A549 (cell line): ENCODE results near the gene FBN2. TPM values are rescaled to one million over a fixed set of nuclear protein-coding genes. Genes with fewer than 3 reads are reported as not detected.

Source experiments
- ATAC-seq, 2 experiments: fragments of 200-7000 bp in 1 of 2; fragments of >200 bp in 1 of 2; cut with Nextera tagmentation in 1 of 2; cut with Tn5 transposase in 1 of 2; 3 replicates each; pipeline versions ENCODE4 v1.8.0 to v1.9.1; 2018 to 2020; ENCODE audit warnings: mild to moderate bottlenecking in 1 of 2, moderate library complexity in 1 of 2
- CTCF ChIA-PET: fragments of 300-600 bp; sonication (Branson Sonifier 250); formaldehyde crosslinking; extraction: SDS; loops from one replicate; lab custom pipeline; 2021; ENCODE audit warnings: antibody characterized with exemption, inconsistent platforms; lab: Yijun Ruan, JAX
- POLR2A ChIA-PET: fragments of 350-600 bp; formaldehyde crosslinking; extraction: SDS; loops from one replicate; lab custom pipeline; 2021; ENCODE audit warnings: antibody characterized with exemption, inconsistent platforms; lab: Yijun Ruan, JAX
- DNase-seq, 2 experiments: peaks; one replicate each; pipeline versions ENCODE4 v3.0.0 to v3.0.0-alpha.2; 2011 to 2016; ENCODE audit warnings: low read depth in 1 of 2, low spot score in 1 of 2
- FAIRE-seq: peaks from 2 replicates; lab custom pipeline; 2011; peaks lifted over from hg19 to GRCh38; lab: Jason Lieb, UNC
- H3K27ac ChIP-seq, 2 experiments: fragments of >200 bp; sonication (Bioruptor Twin); formaldehyde crosslinking; 3 replicates each; pipeline ENCODE4 v1.5.1; 2016 to 2017
- H3K4me1 ChIP-seq: fragments of >200 bp; sonication (Bioruptor Twin); formaldehyde crosslinking; 3 replicates; pipeline ENCODE4 v1.6.1; 2016
- H3K4me2 ChIP-seq: fragments of >200 bp; sonication (Bioruptor Twin); formaldehyde crosslinking; 3 replicates; pipeline ENCODE4 v1.6.1; 2016
- H3K4me3 ChIP-seq: fragments of >200 bp; sonication (Bioruptor Twin); formaldehyde crosslinking; 3 replicates; pipeline ENCODE4 v1.5.1; 2016
- H3K9me3 ChIP-seq: fragments of >200 bp; sonication (Bioruptor Twin); formaldehyde crosslinking; 3 replicates; pipeline ENCODE4 v1.6.1; 2016
- ATOH8 ChIP-seq: fragments of 250-450 bp; sonication (Bioruptor Pico); IDR thresholded peaks from 2 replicates; pipeline ENCODE4 v1.5.0; 2020; ENCODE audit warnings: low read depth, mild to moderate bottlenecking, moderate library complexity
- BCL3 ChIP-seq: fragments of >200 bp; sonication (Bioruptor Twin); formaldehyde crosslinking; IDR thresholded peaks from 3 replicates; pipeline ENCODE4 v1.6.1; 2016
- BHLHE40 ChIP-seq: IDR thresholded peaks from 2 replicates; pipeline ENCODE4 v1.6.1; 2012; ENCODE audit warnings: low read depth, low read length, inconsistent platforms
- CBX2 ChIP-seq: fragments of 200-600 bp; sonication (generic); IDR thresholded peaks from 2 replicates; pipeline ENCODE4 v1.6.1; 2016; ENCODE audit warnings: low read depth, mild to moderate bottlenecking, borderline replicate concordance
- CBX8 ChIP-seq: fragments of 200-600 bp; sonication (generic); IDR thresholded peaks from 2 replicates; pipeline ENCODE4 v1.6.1; 2016
- CHD2 ChIP-seq: fragments of 150-350 bp; IDR thresholded peaks from 2 replicates; pipeline ENCODE4 v1.6.1; 2014; ENCODE audit warnings: low read length; ENCODE audit not compliant: partially characterized antibody
- CHD4 ChIP-seq: fragments of 200-600 bp; sonication (generic); IDR thresholded peaks from 2 replicates; pipeline ENCODE4 v1.6.1; 2016; ENCODE audit warnings: antibody characterized with exemption, mild to moderate bottlenecking, borderline replicate concordance
- E2F6 ChIP-seq: IDR thresholded peaks from 2 replicates; pipeline ENCODE4 v1.6.1; 2012; ENCODE audit warnings: low read depth, borderline replicate concordance
- EHF ChIP-seq: fragments of 250-450 bp; sonication (Bioruptor Pico); IDR thresholded peaks from 2 replicates; pipeline ENCODE4 v1.5.0; 2020; ENCODE audit warnings: mild to moderate bottlenecking
- EHMT2 ChIP-seq: fragments of 200-600 bp; sonication (generic); IDR thresholded peaks from 2 replicates; pipeline ENCODE4 v1.6.1; 2016; ENCODE audit warnings: antibody characterized with exemption, low read depth, mild to moderate bottlenecking, moderate library complexity
- EP300 ChIP-seq, 2 experiments: fragments of >200 bp; sonication (Bioruptor Twin); formaldehyde crosslinking; IDR thresholded peaks; 2 replicates in 1 of 2; 3 replicates in 1 of 2; pipeline ENCODE4 v1.6.1; 2016 to 2017
- FOSB ChIP-seq: fragments of 250-450 bp; sonication (Bioruptor Pico); IDR thresholded peaks from 2 replicates; pipeline ENCODE4 v1.5.0; 2020; ENCODE audit warnings: mild to moderate bottlenecking, moderate library complexity
- FOXS1 ChIP-seq: fragments of 250-450 bp; sonication (Bioruptor Pico); IDR thresholded peaks from 2 replicates; pipeline ENCODE4 v1.5.0; 2020; ENCODE audit warnings: mild to moderate bottlenecking, moderate library complexity
- GATA3 ChIP-seq: IDR thresholded peaks from 2 replicates; pipeline ENCODE4 v1.6.1; 2012; ENCODE audit warnings: borderline replicate concordance
- HDAC2 ChIP-seq: fragments of 200-600 bp; sonication (generic); IDR thresholded peaks from 2 replicates; pipeline ENCODE4 v1.6.1; 2016
- HEYL ChIP-seq: fragments of 250-450 bp; sonication (Bioruptor Pico); IDR thresholded peaks from 2 replicates; pipeline ENCODE4 v1.8.0; 2021; ENCODE audit warnings: mild to moderate bottlenecking, moderate library complexity
- HOXA7 ChIP-seq: fragments of 250-450 bp; sonication (Bioruptor Pico); IDR thresholded peaks from 2 replicates; pipeline ENCODE4 v1.5.0; 2020; ENCODE audit warnings: mild to moderate bottlenecking, moderate library complexity
- HOXB5 ChIP-seq: fragments of 250-450 bp; sonication (Bioruptor Pico); IDR thresholded peaks from 2 replicates; pipeline ENCODE4 v1.5.0; 2020; ENCODE audit warnings: mild to moderate bottlenecking, moderate library complexity
- JUN ChIP-seq, 2 experiments: fragments of >200 bp; sonication (Bioruptor Twin); formaldehyde crosslinking; IDR thresholded peaks; 2 replicates in 1 of 2; 3 replicates in 1 of 2; pipeline ENCODE4 v1.6.1; 2016 to 2017
- KDM1A ChIP-seq: fragments of 200-600 bp; sonication (generic); IDR thresholded peaks from 2 replicates; pipeline ENCODE4 v1.6.1; 2016; ENCODE audit warnings: low read depth, mild to moderate bottlenecking
- KDM5A ChIP-seq: fragments of 200-600 bp; sonication (generic); IDR thresholded peaks from 2 replicates; pipeline ENCODE4 v1.6.1; 2016; ENCODE audit warnings: antibody characterized with exemption, mild to moderate bottlenecking
- MAFK ChIP-seq: fragments of 450-650 bp; IDR thresholded peaks from 2 replicates; pipeline ENCODE4 v1.6.1; 2014; ENCODE audit not compliant: partially characterized antibody
- NFE2L2 ChIP-seq: fragments of 150-350 bp; conservative IDR thresholded peaks from 2 replicates; pipeline ENCODE4 v1.6.1; 2014; ENCODE audit warnings: low read length
- NPAS2 ChIP-seq: fragments of 250-450 bp; sonication (Bioruptor Pico); IDR thresholded peaks from 2 replicates; pipeline ENCODE4 v1.8.0; 2022; ENCODE audit warnings: mild to moderate bottlenecking, moderate library complexity, borderline replicate concordance
- NR3C1 ChIP-seq: fragments of >200 bp; sonication (Bioruptor Twin); formaldehyde crosslinking; IDR thresholded peaks from 3 replicates; pipeline ENCODE4 v1.6.1; 2017
- PHF8 ChIP-seq: fragments of 200-600 bp; sonication (generic); IDR thresholded peaks from 2 replicates; pipeline ENCODE4 v1.6.1; 2016; ENCODE audit warnings: low read depth, mild to moderate bottlenecking, antibody characterized with exemption, moderate library complexity, borderline replicate concordance
- RAD21 ChIP-seq, 2 experiments: fragments of >200 bp in 1 of 2; sonication (Bioruptor Twin) in 1 of 2; formaldehyde crosslinking in 1 of 2; IDR thresholded peaks in 1 of 2; conservative IDR thresholded peaks in 1 of 2; 2 replicates in 1 of 2; 3 replicates in 1 of 2; pipeline ENCODE4 v1.6.1; 2012 to 2018; ENCODE audit warnings: inconsistent platforms in 1 of 2
- RARB ChIP-seq: fragments of 250-450 bp; sonication (Bioruptor Pico); IDR thresholded peaks from 2 replicates; pipeline ENCODE4 v1.8.0; 2021; ENCODE audit warnings: mild to moderate bottlenecking, moderate library complexity
- RCOR1 ChIP-seq: fragments of 150-350 bp; IDR thresholded peaks from 2 replicates; pipeline ENCODE4 v1.6.1; 2014; ENCODE audit warnings: antibody characterized with exemption, low read length, low read depth
- RFX5 ChIP-seq: fragments of 450-650 bp; IDR thresholded peaks from 2 replicates; pipeline ENCODE4 v1.7.1; 2014; ENCODE audit warnings: antibody characterized with exemption, mild to moderate bottlenecking, moderate library complexity
- RNF2 ChIP-seq: fragments of 200-600 bp; sonication (generic); IDR thresholded peaks from 2 replicates; pipeline ENCODE4 v1.6.1; 2016; ENCODE audit warnings: low read depth, mild to moderate bottlenecking, antibody characterized with exemption, moderate library complexity, borderline replicate concordance
- SREBF2 ChIP-seq: fragments of 450-650 bp; IDR thresholded peaks from 2 replicates; pipeline ENCODE4 v1.6.1; 2014; ENCODE audit warnings: mild to moderate bottlenecking, moderate library complexity
- TFCP2L1 ChIP-seq: fragments of 250-450 bp; sonication (Bioruptor Pico); IDR thresholded peaks from 2 replicates; pipeline ENCODE4 v1.5.0; 2021; ENCODE audit warnings: mild to moderate bottlenecking
- TP53 ChIP-seq: fragments of 250-450 bp; sonication (Bioruptor Pico); IDR thresholded peaks from 2 replicates; pipeline ENCODE4 v1.5.0; 2021; ENCODE audit warnings: mild to moderate bottlenecking, moderate library complexity
- ZNF302 ChIP-seq: fragments of 250-450 bp; sonication (Bioruptor Pico); IDR thresholded peaks from 2 replicates; pipeline ENCODE4 v1.9.0; 2021; ENCODE audit warnings: inconsistent platforms, mild to moderate bottlenecking, moderate library complexity
- ZSCAN20 ChIP-seq: fragments of 250-450 bp; sonication (Bioruptor Pico); IDR thresholded peaks from 2 replicates; pipeline ENCODE4 v1.8.0; 2022; ENCODE audit warnings: mild to moderate bottlenecking, moderate library complexity
- WGBS: methylation state at CpG from one replicate; pipeline ENCODE4 v1.1.6; 2017; ENCODE audit errors: missing lambda C conversion rate; 5-methylcytosine and 5-hydroxymethylcytosine counted together
- polyA plus RNA-seq, 4 experiments: library from polyadenylated mRNA; depleted of rRNA in 3 of 4; stranded (reverse); fragments of >200 nt; fragmentation: RNase III in 1 of 4; extraction: RNeasy Plus Mini Kit Qiagen cat#74134 plus additional on column Dnase treatment in 1 of 4; gene quantifications; 2 replicates in 3 of 4; 3 replicates in 1 of 4; pipeline ENCODE4 v1.2.3, GENCODE V29; 2011 to 2017
- TF ChIP-seq, protein P1 (sequence below): fragments of >200 bp; sonication (Bioruptor Twin); formaldehyde crosslinking; IDR thresholded peaks from 3 replicates; pipeline ENCODE4 v1.5.1; 2016
- TF ChIP-seq, protein P2 (sequence below): IDR thresholded peaks from 2 replicates; pipeline ENCODE4 v1.6.1; 2012
- TF ChIP-seq, protein P3 (sequence below): fragments of 150-350 bp; IDR thresholded peaks from 2 replicates; pipeline ENCODE4 v1.6.1; 2014; ENCODE audit warnings: low read depth, mild to moderate bottlenecking, low read length

Gene FBN2
- polyA plus RNA-seq, 2 of the 4 experiments (the other 2 are of a cell fraction), result 22.2 to 22.7 TPM

- POLR2A ChIA-PET, result interaction anchor here (1.7 kb wide), 1 partner anchor 41 kb away, joined by 7 read pairs; the partner anchor contains the start of gene FBN2
- DNase-seq (peak; percentile 40 to 61), ATAC-seq (peak; percentile 71 to 89), FAIRE-seq (peak; percentile 95)
- 0 out of 3 replicates have a peak, but pooled peaks cover 4% of the 10 kb centered on the region for H3K9me3 ChIP-seq
- H3K4me1 ChIP-seq, result peaks cover 27% of the 10 kb centered on the region
- H3K4me3 ChIP-seq, result no peak overlapping the region
- CTCF ChIA-PET, result interaction anchor here (0.6 kb wide), 1 partner anchor 1898 kb away, joined by 4 read pairs; no protein-coding TSS in a partner anchor
- peak overlapping the region; percentile 70 to 88 for H3K27ac ChIP-seq
- H3K4me2 ChIP-seq, result peak overlapping the region; percentile 73
- 0% methylated on average over 3 of the region's 3 CpGs for WGBS
- TF ChIP-seq RARB (CRISPR knock-in tag), result no peak
- TF ChIP-seq MAFK, result no peak
- TF ChIP-seq ZSCAN20, result no peak
- TF ChIP-seq, protein P1, sequence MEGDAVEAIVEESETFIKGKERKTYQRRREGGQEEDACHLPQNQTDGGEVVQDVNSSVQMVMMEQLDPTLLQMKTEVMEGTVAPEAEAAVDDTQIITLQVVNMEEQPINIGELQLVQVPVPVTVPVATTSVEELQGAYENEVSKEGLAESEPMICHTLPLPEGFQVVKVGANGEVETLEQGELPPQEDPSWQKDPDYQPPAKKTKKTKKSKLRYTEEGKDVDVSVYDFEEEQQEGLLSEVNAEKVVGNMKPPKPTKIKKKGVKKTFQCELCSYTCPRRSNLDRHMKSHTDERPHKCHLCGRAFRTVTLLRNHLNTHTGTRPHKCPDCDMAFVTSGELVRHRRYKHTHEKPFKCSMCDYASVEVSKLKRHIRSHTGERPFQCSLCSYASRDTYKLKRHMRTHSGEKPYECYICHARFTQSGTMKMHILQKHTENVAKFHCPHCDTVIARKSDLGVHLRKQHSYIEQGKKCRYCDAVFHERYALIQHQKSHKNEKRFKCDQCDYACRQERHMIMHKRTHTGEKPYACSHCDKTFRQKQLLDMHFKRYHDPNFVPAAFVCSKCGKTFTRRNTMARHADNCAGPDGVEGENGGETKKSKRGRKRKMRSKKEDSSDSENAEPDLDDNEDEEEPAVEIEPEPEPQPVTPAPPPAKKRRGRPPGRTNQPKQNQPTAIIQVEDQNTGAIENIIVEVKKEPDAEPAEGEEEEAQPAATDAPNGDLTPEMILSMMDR, result no peak
- TF ChIP-seq BCL3, result peak; percentile 86; the same call in 1 of the 3 replicates
- no peak for TF ChIP-seq NPAS2 (CRISPR knock-in tag)
- no peak for TF ChIP-seq NR3C1
- TF ChIP-seq TP53 (CRISPR knock-in tag), result no peak
- TF ChIP-seq, protein P2, sequence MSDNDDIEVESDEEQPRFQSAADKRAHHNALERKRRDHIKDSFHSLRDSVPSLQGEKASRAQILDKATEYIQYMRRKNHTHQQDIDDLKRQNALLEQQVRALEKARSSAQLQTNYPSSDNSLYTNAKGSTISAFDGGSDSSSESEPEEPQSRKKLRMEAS, result 0 out of 2 replicates have a peak, but pooled peaks have one; percentile 20
- TF ChIP-seq ZNF302 (CRISPR knock-in tag), result no peak
- no peak for TF ChIP-seq E2F6
- no peak for TF ChIP-seq TFCP2L1 (CRISPR knock-in tag)
- peak in 1 of 2 experiments; percentile 69; a peak in 1 of 5 replicates for TF ChIP-seq JUN (IDR thresholded peaks at IDR 0.05)
- TF ChIP-seq HOXB5 (CRISPR knock-in tag), result no peak
- no peak for TF ChIP-seq CBX2
- no peak for TF ChIP-seq NFE2L2
- no peak for TF ChIP-seq HDAC2
- no peak for TF ChIP-seq HEYL (CRISPR knock-in tag)
- TF ChIP-seq ATOH8 (CRISPR knock-in tag), result no peak
- TF ChIP-seq RAD21 (conservative IDR thresholded peaks at IDR 0.05 in 1 of 2, IDR thresholded peaks at IDR 0.05 in 1 of 2), result peak in 1 of 2 experiments; percentile 3; a peak in 1 of 5 replicates
- TF ChIP-seq EHMT2, result no peak
- no peak for TF ChIP-seq KDM5A
- no peak for TF ChIP-seq RCOR1
- no peak for TF ChIP-seq FOSB (CRISPR knock-in tag)
- TF ChIP-seq KDM1A, result no peak
- TF ChIP-seq GATA3, result peak; percentile 97
- no peak for TF ChIP-seq FOXS1 (CRISPR knock-in tag)
- no peak for TF ChIP-seq SREBF2
- TF ChIP-seq CHD4, result no peak
- no peak for TF ChIP-seq HOXA7 (CRISPR knock-in tag)
- TF ChIP-seq BHLHE40, result no peak
- no peak for TF ChIP-seq CBX8
- no peak for TF ChIP-seq CHD2
- TF ChIP-seq RNF2, result no peak
- no peak for TF ChIP-seq EHF (CRISPR knock-in tag)
- peak; percentile 45 to 79; a peak in 3 of 5 replicates for TF ChIP-seq EP300 (IDR thresholded peaks at IDR 0.05)
- TF ChIP-seq PHF8, result no peak
- no peak for TF ChIP-seq RFX5
- TF ChIP-seq, protein P3, sequence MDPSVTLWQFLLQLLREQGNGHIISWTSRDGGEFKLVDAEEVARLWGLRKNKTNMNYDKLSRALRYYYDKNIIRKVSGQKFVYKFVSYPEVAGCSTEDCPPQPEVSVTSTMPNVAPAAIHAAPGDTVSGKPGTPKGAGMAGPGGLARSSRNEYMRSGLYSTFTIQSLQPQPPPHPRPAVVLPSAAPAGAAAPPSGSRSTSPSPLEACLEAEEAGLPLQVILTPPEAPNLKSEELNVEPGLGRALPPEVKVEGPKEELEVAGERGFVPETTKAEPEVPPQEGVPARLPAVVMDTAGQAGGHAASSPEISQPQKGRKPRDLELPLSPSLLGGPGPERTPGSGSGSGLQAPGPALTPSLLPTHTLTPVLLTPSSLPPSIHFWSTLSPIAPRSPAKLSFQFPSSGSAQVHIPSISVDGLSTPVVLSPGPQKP, result no peak
Observed at GRCh38 chr5:128579093-128579492, 41.0 kb upstream of the FBN2 start.
